Fibroblast of peridontal ligament (primary cell): Measurements from ENCODE around the gene IGFBP2.

Source experiments
- DNase-seq: peaks from one replicate; pipeline ENCODE4 v3.0.0-alpha.2; 2010; ENCODE audit errors: extremely low read depth

IGFBP2 gene

GRCh38 chr2:216683846-216684245 lies 50.6 kb downstream of the IGFBP2 start:
- peak; percentile 94 for DNase-seq

- DNase-seq, result no peak
Observed at GRCh38 chr2:216685327-216685875, 52.2 kb downstream of the IGFBP2 start.

GRCh38 chr2:216687111-216687510 lies 53.9 kb downstream of the IGFBP2 start:
- DNase-seq, result no peak

- no peak for DNase-seq
Observed at GRCh38 chr2:216687646-216688045, 54.4 kb downstream of the IGFBP2 start.

GRCh38 chr2:216688731-216689340 lies 55.6 kb downstream of the IGFBP2 start:
- no peak for DNase-seq

- no peak for DNase-seq
Observed at GRCh38 chr2:216689397-216689796, 56.2 kb downstream of the IGFBP2 start.

- DNase-seq, result no peak
Observed at GRCh38 chr2:216690456-216690852, 57.2 kb downstream of the IGFBP2 start.

- peak; percentile 88 for DNase-seq
Observed at GRCh38 chr2:216690853-216691741, 57.9 kb downstream of the IGFBP2 start.

- peak; percentile 63 for DNase-seq
Observed at GRCh38 chr2:216692636-216693413, 59.6 kb downstream of the IGFBP2 start.

- DNase-seq, result no peak
Observed at GRCh38 chr2:216693414-216694080, 60.3 kb downstream of the IGFBP2 start.

- peak; percentile 24 for DNase-seq
Observed at GRCh38 chr2:216694082-216694825, 61.0 kb downstream of the IGFBP2 start.

- no peak for DNase-seq
Observed at GRCh38 chr2:216694826-216695217, 61.6 kb downstream of the IGFBP2 start.

- peak; percentile 84 for DNase-seq
Observed at GRCh38 chr2:216695401-216695821, 62.2 kb downstream of the IGFBP2 start, which contains the start of gene IGFBP5. Gene IGFBP5 (minus strand): TSS chr2:216695549. CDS start chr2:216694775, 774 bp downstream.

GRCh38 chr2:216696321-216696720 lies 63.1 kb downstream of the IGFBP2 start:
- no peak for DNase-seq

GRCh38 chr2:216696751-216697560 lies 63.7 kb downstream of the IGFBP2 start:
- DNase-seq, result peak; percentile 72

GRCh38 chr2:216698293-216698692 lies 65.1 kb downstream of the IGFBP2 start:
- DNase-seq, result no peak

- peak; percentile 79 for DNase-seq
Observed at GRCh38 chr2:216698895-216699294, 65.7 kb downstream of the IGFBP2 start.

GRCh38 chr2:216700088-216700567 lies 66.9 kb downstream of the IGFBP2 start:
- DNase-seq, result peak; percentile 15

GRCh38 chr2:216700781-216701180 lies 67.6 kb downstream of the IGFBP2 start:
- peak; percentile 27 for DNase-seq

GRCh38 chr2:216701544-216701943 lies 68.3 kb downstream of the IGFBP2 start:
- DNase-seq, result no peak
